Esophagus squamous epithelium (tissue), 4 donors: ENCODE data around the gene SUPT7L.

ENCODE experiments used
- POLR2A ChIP-seq, 4 donors: fragments of 450-650 bp; IDR thresholded peaks; one replicate each; pipeline ENCODE4 v1.6.1; 2017; ENCODE audit warnings: antibody characterized with exemption in 4 of 4, mild to moderate bottlenecking in 4 of 4, moderate library complexity in 3 of 4
- TF ChIP-seq, protein P1 (sequence below), 6 experiments: fragments of 450-650 bp in 4 of 6; fragments of 200-600 bp in 2 of 6; sonication (generic) in 2 of 6; IDR thresholded peaks; one replicate each; pipeline ENCODE4 v1.5.1; 2016 to 2019; ENCODE audit warnings: antibody characterized with exemption in 6 of 6, mild to moderate bottlenecking in 4 of 6, moderate library complexity in 4 of 6

DNA sequence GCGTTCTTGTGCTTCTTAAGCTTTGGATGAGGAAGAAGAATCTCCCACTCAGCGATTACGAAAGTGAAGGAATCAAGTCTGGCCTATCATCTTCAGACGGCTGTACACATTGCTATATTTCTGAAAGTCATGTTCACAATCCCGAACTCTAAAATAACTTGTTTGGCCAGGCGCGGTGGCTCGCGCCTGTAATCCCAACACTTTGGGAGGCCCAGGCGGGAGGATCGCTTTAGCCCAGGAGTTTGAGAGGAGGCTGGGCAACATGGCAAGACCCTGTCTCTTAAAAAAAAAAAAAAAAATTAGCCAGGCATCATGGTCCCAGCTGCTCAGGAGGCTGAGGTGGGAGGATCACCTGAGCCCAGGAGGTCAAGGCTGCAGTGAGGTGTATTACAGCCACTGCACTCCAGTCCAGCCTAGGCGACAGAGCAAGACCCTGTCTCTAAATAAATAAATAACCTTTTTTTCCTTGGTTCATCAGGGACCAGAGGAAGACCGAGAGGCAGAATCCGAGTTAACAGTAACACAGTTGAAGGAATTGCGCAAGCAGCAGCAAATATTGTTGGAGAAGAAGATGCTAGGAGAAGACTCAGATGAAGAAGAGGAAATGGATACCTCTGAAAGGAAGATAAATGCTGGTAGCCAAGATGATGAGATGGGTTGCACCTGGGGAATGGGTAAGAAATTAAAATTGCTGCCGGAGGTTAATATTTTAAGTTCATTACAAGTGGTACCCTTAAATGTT is 1.4 kb upstream of the SUPT7L start:
- TF ChIP-seq, protein P1, sequence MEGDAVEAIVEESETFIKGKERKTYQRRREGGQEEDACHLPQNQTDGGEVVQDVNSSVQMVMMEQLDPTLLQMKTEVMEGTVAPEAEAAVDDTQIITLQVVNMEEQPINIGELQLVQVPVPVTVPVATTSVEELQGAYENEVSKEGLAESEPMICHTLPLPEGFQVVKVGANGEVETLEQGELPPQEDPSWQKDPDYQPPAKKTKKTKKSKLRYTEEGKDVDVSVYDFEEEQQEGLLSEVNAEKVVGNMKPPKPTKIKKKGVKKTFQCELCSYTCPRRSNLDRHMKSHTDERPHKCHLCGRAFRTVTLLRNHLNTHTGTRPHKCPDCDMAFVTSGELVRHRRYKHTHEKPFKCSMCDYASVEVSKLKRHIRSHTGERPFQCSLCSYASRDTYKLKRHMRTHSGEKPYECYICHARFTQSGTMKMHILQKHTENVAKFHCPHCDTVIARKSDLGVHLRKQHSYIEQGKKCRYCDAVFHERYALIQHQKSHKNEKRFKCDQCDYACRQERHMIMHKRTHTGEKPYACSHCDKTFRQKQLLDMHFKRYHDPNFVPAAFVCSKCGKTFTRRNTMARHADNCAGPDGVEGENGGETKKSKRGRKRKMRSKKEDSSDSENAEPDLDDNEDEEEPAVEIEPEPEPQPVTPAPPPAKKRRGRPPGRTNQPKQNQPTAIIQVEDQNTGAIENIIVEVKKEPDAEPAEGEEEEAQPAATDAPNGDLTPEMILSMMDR (IDR thresholded peaks at IDR 0.05): no peak
- TF ChIP-seq POLR2A (IDR thresholded peaks at IDR 0.05): no peak
